Colonic mucosa (tissue), 4 donors: ENCODE measurements around the gene CYSTM1. TPM values are rescaled to one million over a fixed set of nuclear protein-coding genes. Genes with fewer than 3 reads are reported as not detected.
A peak's percentile ranks its signal among the peaks of the same experiment; 100 is the strongest.

Experiments used
- DNase-seq: peaks from one replicate; pipeline ENCODE4 v3.0.0-alpha.2; 2020
- H3K27ac ChIP-seq: fragments of 200-600 bp; one replicate; pipeline ENCODE4 v1.8.0; 2021
- H3K27me3 ChIP-seq: fragments of 200-600 bp; one replicate; pipeline ENCODE4 v1.8.0; 2021
- H3K36me3 ChIP-seq: fragments of 200-600 bp; one replicate; pipeline ENCODE4 v1.8.0; 2021
- H3K4me1 ChIP-seq: fragments of 200-600 bp; one replicate; pipeline ENCODE4 v1.8.0; 2021; ENCODE audit warnings: mild to moderate bottlenecking
- H3K4me3 ChIP-seq: fragments of 200-600 bp; one replicate; pipeline ENCODE4 v1.8.0; 2021
- H3K9ac ChIP-seq, 2 donors: one replicate each; pipeline ENCODE4 v1.7.0; 2013; ENCODE audit warnings: control low read depth in 2 of 2, low read depth in 2 of 2, low read length in 2 of 2
- H3K9me3 ChIP-seq: fragments of 200-600 bp; one replicate; pipeline ENCODE4 v1.8.0; 2021
- CTCF ChIP-seq: fragments of 200-600 bp; IDR thresholded peaks from one replicate; pipeline ENCODE4 v1.8.0; 2022; ENCODE audit warnings: antibody characterized with exemption, mild to moderate bottlenecking
- intact Hi-C: fragments of 100-400 bp; cut with DNase I; formaldehyde crosslinking; loops from one replicate; pipeline ENCODE4 v1.14.1; 2022
- total RNA-seq, 2 donors: library from RNA; stranded (reverse); fragmentation: NEBNext Ultra II Directional in 1 of 2; extraction: Animal tissue kit (Norgen Biotek cat#: 25700) in 1 of 2; gene quantifications; one replicate each; pipeline ENCODE4 v1.2.1, GENCODE V29; 2021
- donor health status: healthy.
- donor health status: DM: no; HTN: no; CAD: no.
- donor health status: DM: no; HTN: no; CAD: no.

The CYSTM1 gene, protein sequence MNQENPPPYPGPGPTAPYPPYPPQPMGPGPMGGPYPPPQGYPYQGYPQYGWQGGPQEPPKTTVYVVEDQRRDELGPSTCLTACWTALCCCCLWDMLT
- total RNA-seq: 100 to 1,000 TPM; 205 TPM

GRCh38 chr5:140174465-140175366 lies at the start of gene CYSTM1:
CYSTM1 (plus strand) TSS chr5:140175188; CDS start chr5:140194466, 19,278 bp downstream.
- H3K4me3 ChIP-seq: peak within 1 kb of the TSS; percentile 82
- intact Hi-C loops: loop anchor here (5.0 to 10.0 kb wide), 2 partner anchors 68 to 180 kb away; no protein-coding TSS in a partner anchor
- DNase-seq: peak; percentile 98
- no peaks in the 10 kb centered on the region for H3K9me3 ChIP-seq
- H3K27ac ChIP-seq: peak within 1 kb of the TSS; percentile 97
- TF ChIP-seq CTCF: no peak
- no peaks in the 10 kb centered on the region for H3K27me3 ChIP-seq
- H3K36me3 ChIP-seq: no peaks in the 10 kb centered on the region
- no peaks in the 10 kb centered on the region for H3K4me1 ChIP-seq
- peak within 1 kb of the TSS; percentile 95 to 99 for H3K9ac ChIP-seq

- no peaks in the 10 kb centered on the region for H3K4me1 ChIP-seq
- no peak within 1 kb of the TSS for H3K4me3 ChIP-seq
- no peak for TF ChIP-seq CTCF
- H3K27me3 ChIP-seq: no peaks in the 10 kb centered on the region
- no peak for DNase-seq
- no peak within 1 kb of the TSS for H3K9ac ChIP-seq
- intact Hi-C loops: no loop called here
- no peak within 1 kb of the TSS for H3K27ac ChIP-seq
- no peaks in the 10 kb centered on the region for H3K36me3 ChIP-seq
- no peaks in the 10 kb centered on the region for H3K9me3 ChIP-seq
These were observed 49.4 kb upstream of the CYSTM1 start, which contains the start of gene IGIP for GRCh38 chr5:140125637-140126036. IGIP (plus strand) TSS chr5:140125937; CDS start chr5:140128477, 2,540 bp downstream.

- intact Hi-C loops: no loop called here
- DNase-seq: no peak
These were observed 48.5 kb upstream of the CYSTM1 start for GRCh38 chr5:140126315-140127012.

DNA sequence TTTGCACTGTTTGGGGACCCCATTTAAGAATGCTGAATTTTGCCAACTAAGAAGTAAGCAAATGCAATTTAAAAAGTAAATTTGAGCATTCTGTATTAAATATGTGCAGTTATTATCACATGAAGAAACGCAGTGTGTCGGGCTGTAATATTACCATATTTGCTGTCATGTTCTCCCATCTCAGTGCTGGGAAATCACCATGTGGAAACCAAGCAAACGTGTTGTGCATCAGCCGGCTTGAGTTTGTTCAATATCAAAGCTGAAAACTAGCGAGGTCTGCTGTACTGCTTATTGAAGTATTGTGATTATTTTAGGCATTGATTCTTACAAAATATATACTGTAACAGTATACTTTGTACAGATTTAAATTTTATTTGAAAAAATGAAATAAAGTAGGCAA lies 46.6 kb upstream of the CYSTM1 start:
- H3K27ac ChIP-seq: no peak overlapping the region
- no peak for TF ChIP-seq CTCF
- intact Hi-C loops: no loop called here
- DNase-seq: no peak
- H3K4me3 ChIP-seq: no peak overlapping the region
- H3K9me3 ChIP-seq: no peaks in the 10 kb centered on the region
- H3K9ac ChIP-seq: no peak overlapping the region
- no peaks in the 10 kb centered on the region for H3K27me3 ChIP-seq
- no peaks in the 10 kb centered on the region for H3K4me1 ChIP-seq
- no peaks in the 10 kb centered on the region for H3K36me3 ChIP-seq

More at GRCh38 chr5:140126315-140127012, 48.5 kb upstream of the CYSTM1 start:
- H3K4me3 ChIP-seq: no peak overlapping the region
- H3K9me3 ChIP-seq: no peaks in the 10 kb centered on the region
- no peaks in the 10 kb centered on the region for H3K4me1 ChIP-seq
- no peaks in the 10 kb centered on the region for H3K36me3 ChIP-seq
- no peaks in the 10 kb centered on the region for H3K27me3 ChIP-seq
- no peak for TF ChIP-seq CTCF
- H3K27ac ChIP-seq: no peak overlapping the region
- H3K9ac ChIP-seq: no peak overlapping the region

- Histone ChIP-seq H3K27ac (no peak overlapping the region), H3K4me1 (no peaks in the 10 kb centered on the region), H3K9me3 (no peaks in the 10 kb centered on the region), H3K9ac (no peak overlapping the region), H3K36me3 (no peaks in the 10 kb centered on the region), H3K27me3 (no peaks in the 10 kb centered on the region), H3K4me3 (no peak overlapping the region)
- intact Hi-C loops: no loop called here
- no peak for TF ChIP-seq CTCF
- DNase-seq: no peak
These were observed 43.8 kb upstream of the CYSTM1 start for GRCh38 chr5:140130949-140131733.
